ENCODE data around the gene SLC24A4.

The SLC24A4 gene

GRCh38 chr14:92297818-92298595 is 25.0 kb upstream of the SLC24A4 start:
- no peaks in the 10 kb centered on the region for H3K36me3 ChIP-seq (ENCODE audit: control insufficient read depth, insufficient read depth, low read length)
- peaks cover 4% of the 10 kb centered on the region for H3K27me3 ChIP-seq (ENCODE audit: control insufficient read depth, insufficient read depth, low read length)
- H3K9ac ChIP-seq (ENCODE audit: low read length) = no peak overlapping the region
- H3K9me3 ChIP-seq (ENCODE audit: control insufficient read depth, low read length) = no peaks in the 10 kb centered on the region
- H3K4me3 ChIP-seq (ENCODE audit: low read length) = no peak overlapping the region
- no peaks in the 10 kb centered on the region for H3K4me1 ChIP-seq (ENCODE audit: control insufficient read depth, insufficient read depth, low read length)

GRCh38 chr14:92302481-92302880 is 20.5 kb upstream of the SLC24A4 start:
- Histone ChIP-seq H3K27me3 (ENCODE audit: control insufficient read depth, insufficient read depth, low read length) (peaks cover 4% of the 10 kb centered on the region), H3K9me3 (ENCODE audit: control insufficient read depth, low read length) (no peaks in the 10 kb centered on the region), H3K4me1 (ENCODE audit: control insufficient read depth, insufficient read depth, low read length) (no peaks in the 10 kb centered on the region), H3K9ac (ENCODE audit: low read length) (no peak overlapping the region), H3K36me3 (ENCODE audit: control insufficient read depth, insufficient read depth, low read length) (no peaks in the 10 kb centered on the region), H3K4me3 (ENCODE audit: low read length) (no peak overlapping the region)

- H3K4me3 ChIP-seq (ENCODE audit: low read length) = no peak overlapping the region
- H3K36me3 ChIP-seq (ENCODE audit: control insufficient read depth, insufficient read depth, low read length) = no peaks in the 10 kb centered on the region
- H3K4me1 ChIP-seq (ENCODE audit: control insufficient read depth, insufficient read depth, low read length) = no peaks in the 10 kb centered on the region
- H3K9me3 ChIP-seq (ENCODE audit: control insufficient read depth, low read length) = no peaks in the 10 kb centered on the region
- H3K27me3 ChIP-seq (ENCODE audit: control insufficient read depth, insufficient read depth, low read length) = no peaks in the 10 kb centered on the region
- no peak overlapping the region for H3K9ac ChIP-seq (ENCODE audit: low read length)
Measured at GRCh38 chr14:92308716-92309115, 14.2 kb upstream of the SLC24A4 start.

- H3K9ac ChIP-seq (ENCODE audit: low read length) = no peak overlapping the region
- H3K4me3 ChIP-seq (ENCODE audit: low read length) = no peak overlapping the region
- H3K4me1 ChIP-seq (ENCODE audit: control insufficient read depth, insufficient read depth, low read length) = no peaks in the 10 kb centered on the region
- no peaks in the 10 kb centered on the region for H3K9me3 ChIP-seq (ENCODE audit: control insufficient read depth, low read length)
- no peaks in the 10 kb centered on the region for H3K36me3 ChIP-seq (ENCODE audit: control insufficient read depth, insufficient read depth, low read length)
- H3K27me3 ChIP-seq (ENCODE audit: control insufficient read depth, insufficient read depth, low read length) = no peaks in the 10 kb centered on the region
Measured at GRCh38 chr14:92309968-92310530, 12.9 kb upstream of the SLC24A4 start.

- H3K4me3 ChIP-seq (ENCODE audit: low read length) = no peak overlapping the region
- H3K36me3 ChIP-seq (ENCODE audit: control insufficient read depth, insufficient read depth, low read length) = no peaks in the 10 kb centered on the region
- no peaks in the 10 kb centered on the region for H3K4me1 ChIP-seq (ENCODE audit: control insufficient read depth, insufficient read depth, low read length)
- H3K27me3 ChIP-seq (ENCODE audit: control insufficient read depth, insufficient read depth, low read length) = no peaks in the 10 kb centered on the region
- H3K9ac ChIP-seq (ENCODE audit: low read length) = no peak overlapping the region
- no peaks in the 10 kb centered on the region for H3K9me3 ChIP-seq (ENCODE audit: control insufficient read depth, low read length)
Measured at GRCh38 chr14:92310776-92311375, 12.1 kb upstream of the SLC24A4 start.

GRCh38 chr14:92314182-92314581 is 8.8 kb upstream of the SLC24A4 start:
- H3K9me3 ChIP-seq (ENCODE audit: control insufficient read depth, low read length) = no peaks in the 10 kb centered on the region
- no peaks in the 10 kb centered on the region for H3K36me3 ChIP-seq (ENCODE audit: control insufficient read depth, insufficient read depth, low read length)
- H3K4me1 ChIP-seq (ENCODE audit: control insufficient read depth, insufficient read depth, low read length) = no peaks in the 10 kb centered on the region
- H3K27me3 ChIP-seq (ENCODE audit: control insufficient read depth, insufficient read depth, low read length) = peaks cover 7% of the 10 kb centered on the region
- H3K9ac ChIP-seq (ENCODE audit: low read length) = no peak overlapping the region
- no peak overlapping the region for H3K4me3 ChIP-seq (ENCODE audit: low read length)

- Histone ChIP-seq H3K4me1 (ENCODE audit: control insufficient read depth, insufficient read depth, low read length) (no peaks in the 10 kb centered on the region), H3K9me3 (ENCODE audit: control insufficient read depth, low read length) (no peaks in the 10 kb centered on the region), H3K4me3 (ENCODE audit: low read length) (no peak overlapping the region), H3K9ac (ENCODE audit: low read length) (no peak overlapping the region), H3K36me3 (ENCODE audit: control insufficient read depth, insufficient read depth, low read length) (no peaks in the 10 kb centered on the region), H3K27me3 (ENCODE audit: control insufficient read depth, insufficient read depth, low read length) (peaks cover 12% of the 10 kb centered on the region)
Measured at GRCh38 chr14:92315050-92315805, 7.7 kb upstream of the SLC24A4 start.

GRCh38 chr14:92316176-92316575 is 6.8 kb upstream of the SLC24A4 start:
- Histone ChIP-seq H3K4me3 (ENCODE audit: low read length) (no peak overlapping the region), H3K4me1 (ENCODE audit: control insufficient read depth, insufficient read depth, low read length) (no peaks in the 10 kb centered on the region), H3K9ac (ENCODE audit: low read length) (no peak overlapping the region), H3K27me3 (ENCODE audit: control insufficient read depth, insufficient read depth, low read length) (peaks cover 18% of the 10 kb centered on the region), H3K36me3 (ENCODE audit: control insufficient read depth, insufficient read depth, low read length) (no peaks in the 10 kb centered on the region), H3K9me3 (ENCODE audit: control insufficient read depth, low read length) (no peaks in the 10 kb centered on the region)

GRCh38 chr14:92316937-92317336 is 6.0 kb upstream of the SLC24A4 start:
- Histone ChIP-seq H3K9ac (ENCODE audit: low read length) (no peak overlapping the region), H3K27me3 (ENCODE audit: control insufficient read depth, insufficient read depth, low read length) (peaks cover 26% of the 10 kb centered on the region), H3K4me3 (ENCODE audit: low read length) (no peak overlapping the region), H3K9me3 (ENCODE audit: control insufficient read depth, low read length) (no peaks in the 10 kb centered on the region), H3K4me1 (ENCODE audit: control insufficient read depth, insufficient read depth, low read length) (no peaks in the 10 kb centered on the region), H3K36me3 (ENCODE audit: control insufficient read depth, insufficient read depth, low read length) (no peaks in the 10 kb centered on the region)

GRCh38 chr14:92317511-92317910 is 5.5 kb upstream of the SLC24A4 start:
- no peaks in the 10 kb centered on the region for H3K36me3 ChIP-seq (ENCODE audit: control insufficient read depth, insufficient read depth, low read length)
- H3K27me3 ChIP-seq (ENCODE audit: control insufficient read depth, insufficient read depth, low read length) = peaks cover 32% of the 10 kb centered on the region
- H3K4me1 ChIP-seq (ENCODE audit: control insufficient read depth, insufficient read depth, low read length) = no peaks in the 10 kb centered on the region
- no peaks in the 10 kb centered on the region for H3K9me3 ChIP-seq (ENCODE audit: control insufficient read depth, low read length)
- no peak overlapping the region for H3K4me3 ChIP-seq (ENCODE audit: low read length)
- H3K9ac ChIP-seq (ENCODE audit: low read length) = no peak overlapping the region

GRCh38 chr14:92321701-92322100 is 1.3 kb upstream of the SLC24A4 start:
- Histone ChIP-seq H3K4me3 (ENCODE audit: low read length) (no peak overlapping the region), H3K4me1 (ENCODE audit: control insufficient read depth, insufficient read depth, low read length) (no peaks in the 10 kb centered on the region), H3K36me3 (ENCODE audit: control insufficient read depth, insufficient read depth, low read length) (no peaks in the 10 kb centered on the region), H3K9ac (ENCODE audit: low read length) (no peak overlapping the region), H3K9me3 (ENCODE audit: control insufficient read depth, low read length) (no peaks in the 10 kb centered on the region), H3K27me3 (ENCODE audit: control insufficient read depth, insufficient read depth, low read length) (peaks cover 62% of the 10 kb centered on the region)

- Histone ChIP-seq H3K4me1 (ENCODE audit: control insufficient read depth, insufficient read depth, low read length) (no peaks in the 10 kb centered on the region), H3K27me3 (ENCODE audit: control insufficient read depth, insufficient read depth, low read length) (peaks cover 62% of the 10 kb centered on the region), H3K9me3 (ENCODE audit: control insufficient read depth, low read length) (no peaks in the 10 kb centered on the region), H3K36me3 (ENCODE audit: control insufficient read depth, insufficient read depth, low read length) (no peaks in the 10 kb centered on the region), H3K4me3 (ENCODE audit: low read length) (no peak overlapping the region), H3K9ac (ENCODE audit: low read length) (no peak overlapping the region)
Measured at GRCh38 chr14:92322516-92322915, 449 bp upstream of the SLC24A4 start.
